Thyroid gland (tissue), 4 donors: ENCODE measurements around the gene MZF1. TPM values are rescaled to one million over a fixed set of nuclear protein-coding genes. Genes with fewer than 3 reads are reported as not detected.
"Not testable (repeated sequence)": the region's sequence is repeated elsewhere in the genome, so short reads cannot be mapped to it uniquely, and the experiment has no call there.

Experiments
- DNase-seq, 2 donors: peaks; one replicate each; pipeline ENCODE4 v3.0.0-alpha.2; 2019
- H3K27ac ChIP-seq, 3 donors: fragments of 200-600 bp; sonication (generic); 1 replicate in 2 of 3; 2 replicates in 1 of 3; pipeline ENCODE4 v1.5.1; 2016 to 2019; ENCODE audit warnings: mild to moderate bottlenecking in 1 of 3, moderate library complexity in 1 of 3
- H3K27me3 ChIP-seq: fragments of 200-600 bp; sonication (generic); one replicate; pipeline ENCODE4 v1.5.1; 2019
- H3K36me3 ChIP-seq, 2 donors: fragments of 200-600 bp; sonication (generic); one replicate each; pipeline ENCODE4 v1.5.1; 2016 to 2019
- H3K4me1 ChIP-seq, 2 donors: fragments of 200-600 bp; sonication (generic); one replicate each; pipeline ENCODE4 v1.5.1; 2017 to 2019
- H3K4me3 ChIP-seq, 3 donors: fragments of 200-600 bp; sonication (generic); replicated peaks in 1 of 3; 1 replicate in 2 of 3; 2 replicates in 1 of 3; pipeline ENCODE4 v1.5.1; 2016; ENCODE audit warnings: mild to moderate bottlenecking in 1 of 3
- H3K9me3 ChIP-seq: fragments of 200-600 bp; sonication (generic); one replicate; pipeline ENCODE4 v1.5.1; 2017
- CTCF ChIP-seq, 6 experiments: fragments of 200-600 bp in 3 of 6; fragments of 450-650 bp in 3 of 6; sonication (generic) in 3 of 6; IDR thresholded peaks; one replicate each; pipeline ENCODE4 v1.5.1; 2016 to 2019; ENCODE audit warnings: antibody characterized with exemption in 6 of 6, mild to moderate bottlenecking in 2 of 6, inconsistent platforms in 1 of 6, moderate library complexity in 1 of 6
- POLR2A ChIP-seq, 2 donors: fragments of 450-650 bp; IDR thresholded peaks; one replicate each; pipeline ENCODE4 v1.6.1; 2017; ENCODE audit warnings: antibody characterized with exemption in 2 of 2, mild to moderate bottlenecking in 2 of 2, moderate library complexity in 1 of 2
- WGBS, 2 donors: methylation state at CpG; one replicate each; pipeline ENCODE4 v1.1.5; 2017; 5-methylcytosine and 5-hydroxymethylcytosine counted together
- intact Hi-C: fragments of 100-400 bp; cut with DNase I; formaldehyde crosslinking; loops from one replicate; pipeline ENCODE4 v1.15.1; 2023
- total RNA-seq, 4 donors: library from RNA; depleted of rRNA; stranded (reverse); fragments of >200 nt; gene quantifications; one replicate each; pipeline ENCODE4 v1.2.3, GENCODE V29; 2016

MZF1 gene
- total RNA-seq, 4 donors from 2014 or later, result 55.0 to 82.7 (median 70.5) TPM

- peaks cover 21 to 22% of the 10 kb centered on the region in 2 donors for H3K36me3 ChIP-seq
- TF ChIP-seq POLR2A (IDR thresholded peaks at IDR 0.05), result peak; percentile 97
- TF ChIP-seq CTCF (IDR thresholded peaks at IDR 0.05), result peak in 1 of 6 experiments; percentile 1
- WGBS, 2 donors, result 0 to 1% methylated on average over 7 to 23 of the region's 73 CpGs
- H3K27ac ChIP-seq, result peak within 1 kb of the TSS; percentile 97 to 98 (median 97)
- H3K9me3 ChIP-seq, result no peaks in the 10 kb centered on the region
- intact Hi-C loops, result no loop called here
- peak; percentile 98 for DNase-seq
- H3K4me3 ChIP-seq, result peak within 1 kb of the TSS; percentile 45 to 96 (median 85)
- no peaks in the 10 kb centered on the region for H3K27me3 ChIP-seq
- H3K4me1 ChIP-seq, result peaks cover 22 to 23% of the 10 kb centered on the region in 2 donors
Measured at GRCh38 chr19:58543826-58544590, 29.1 kb downstream of the MZF1 start, which contains the start of gene TRIM28. TSS of gene TRIM28 (plus strand) at chr19:58544064. CDS start at chr19:58544758, 694 bp downstream.

GRCh38 chr19:58542641-58543372 lies 30.3 kb downstream of the MZF1 start:
- H3K36me3 ChIP-seq, DNase-seq, H3K4me3 ChIP-seq, H3K9me3 ChIP-seq, H3K27me3 ChIP-seq, intact Hi-C loops: not testable (repeated sequence)
- Histone ChIP-seq H3K4me1 (peaks cover 31 to 33% of the 10 kb centered on the region in 2 donors), H3K27ac (peak overlapping the region in 2 of 3 donors; percentile 97)
- WGBS, 2 donors, result 66 to 71% methylated on average over 18 of the region's 18 CpGs

GRCh38 chr19:58539169-58539559 lies 34.0 kb downstream of the MZF1 start:
- H3K4me1 ChIP-seq, result peaks cover 15 to 16% of the 10 kb centered on the region in 2 donors
- DNase-seq, H3K27me3 ChIP-seq, H3K27ac ChIP-seq, intact Hi-C loops, H3K4me3 ChIP-seq, H3K9me3 ChIP-seq, H3K36me3 ChIP-seq: not testable (repeated sequence)

GRCh38 chr19:58538257-58539168 lies 34.6 kb downstream of the MZF1 start:
- intact Hi-C loops, result no loop called here
- H3K36me3 ChIP-seq, result no peaks in the 10 kb centered on the region
- peak; percentile 25 for DNase-seq
- H3K4me1 ChIP-seq, result peaks cover 14 to 15% of the 10 kb centered on the region in 2 donors
- 4 to 5% methylated on average over 24 to 25 of the region's 55 CpGs for WGBS, 2 donors
- TF ChIP-seq POLR2A (IDR thresholded peaks at IDR 0.05), result no peak
- no peak for TF ChIP-seq CTCF (IDR thresholded peaks at IDR 0.05)
- no peak overlapping the region for H3K27ac ChIP-seq
- H3K4me3 ChIP-seq, result peak overlapping the region in 1 of 3 donors; percentile 28
- H3K9me3 ChIP-seq, result no peaks in the 10 kb centered on the region
- H3K27me3 ChIP-seq, result no peaks in the 10 kb centered on the region

- Histone ChIP-seq H3K4me3 (no peak overlapping the region), H3K27ac (no peak overlapping the region), H3K36me3 (no peaks in the 10 kb centered on the region), H3K9me3 (no peaks in the 10 kb centered on the region), H3K4me1 (peaks cover 10 to 11% of the 10 kb centered on the region in 2 donors), H3K27me3 (no peaks in the 10 kb centered on the region)
- 92 to 95% methylated on average over 8 of the region's 8 CpGs for WGBS, 2 donors
- DNase-seq, result no peak
- TF ChIP-seq POLR2A (IDR thresholded peaks at IDR 0.05), result no peak
- TF ChIP-seq CTCF (IDR thresholded peaks at IDR 0.05), result no peak
- intact Hi-C loops, result no loop called here
Measured at GRCh38 chr19:58536852-58537798, 36.0 kb downstream of the MZF1 start.
